Measurements from ENCODE around the gene OR6B2.
A peak's percentile ranks its signal among the peaks of the same experiment; 100 is the strongest.
"Not testable (repeated sequence)": the region's sequence is repeated elsewhere in the genome, so short reads cannot be mapped to it uniquely, and the experiment has no call there.

The OR6B2 gene

DNA sequence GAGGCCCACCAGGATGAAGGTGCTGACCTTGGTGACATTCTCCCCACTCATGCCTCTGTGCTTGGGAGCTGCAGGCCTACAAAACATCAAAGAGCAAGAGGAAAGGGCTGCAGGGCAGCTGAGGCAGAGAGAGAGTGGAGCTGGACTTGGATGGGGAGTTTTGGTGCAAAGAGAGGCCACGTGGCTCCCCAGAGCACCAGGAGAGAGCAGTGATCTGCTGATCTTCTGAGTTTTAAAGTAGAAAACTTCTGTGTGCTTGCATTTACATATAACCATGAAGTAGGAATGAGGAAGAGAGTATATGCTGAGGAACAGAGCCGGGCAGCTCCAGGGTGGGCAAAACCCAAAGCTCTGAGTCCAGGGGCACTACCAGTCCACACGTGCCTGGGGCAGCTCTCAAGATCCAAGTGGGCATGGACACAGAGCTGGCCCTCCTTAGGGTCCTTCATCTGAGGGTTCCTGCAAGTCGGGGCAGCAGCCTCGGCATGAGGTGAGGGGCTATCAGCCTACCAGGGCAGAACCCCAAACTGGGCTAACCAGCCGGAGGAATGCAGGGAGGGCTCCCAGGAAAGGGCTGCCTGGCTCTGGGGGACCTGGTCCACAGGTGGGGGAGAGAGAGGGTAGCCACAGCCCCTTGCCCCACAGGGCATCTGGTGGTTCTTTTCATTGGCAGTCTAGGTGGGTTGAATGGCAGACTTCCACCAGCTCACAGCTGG, at the start of gene OR6B2:
OR6B2 (minus strand) TSS at position 51 of the 716 bp plus-strand sequence; CDS start at position 51, 0 bp downstream.
- no peak for DNase-seq

DNA sequence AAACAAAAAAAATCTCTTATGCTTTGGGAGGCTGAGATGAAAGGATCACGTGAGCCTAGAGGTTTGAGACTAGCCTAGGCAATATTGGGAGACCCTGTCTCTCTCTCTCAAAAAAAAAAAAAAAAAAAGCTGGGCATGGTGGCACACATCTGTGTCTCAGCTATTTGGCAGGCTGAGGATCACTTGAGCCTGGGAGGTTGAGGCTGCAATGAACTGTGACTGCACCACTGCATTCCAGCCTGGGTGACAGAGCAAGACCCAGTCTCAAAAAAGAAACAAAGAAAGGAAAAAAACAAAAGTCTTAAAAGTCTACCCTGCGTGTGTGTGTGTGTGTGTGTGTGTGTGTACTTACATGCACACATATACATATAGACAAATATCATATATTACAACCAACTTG, 48.4 kb upstream of the OR6B2 start:
- DNase-seq = no peak

DNA sequence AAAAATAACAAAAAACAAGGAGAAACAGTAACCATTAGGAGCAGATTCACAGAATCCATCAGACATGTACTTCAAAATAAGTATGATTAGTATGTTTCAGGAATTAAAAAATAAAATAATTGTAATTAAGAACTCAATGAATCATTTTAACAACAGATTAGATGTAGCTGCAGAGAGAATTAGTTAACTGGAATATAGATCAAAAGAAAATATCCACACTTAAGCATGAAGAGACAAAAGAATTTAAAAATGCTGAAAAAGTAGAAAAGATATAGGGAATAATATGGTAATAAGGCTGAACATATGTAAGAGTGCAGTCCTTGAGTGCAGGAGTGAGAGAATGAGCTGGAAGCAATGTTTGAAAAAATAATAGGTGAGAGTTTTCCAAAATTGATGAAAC, 47.2 kb upstream of the OR6B2 start:
- DNase-seq = no peak

DNA sequence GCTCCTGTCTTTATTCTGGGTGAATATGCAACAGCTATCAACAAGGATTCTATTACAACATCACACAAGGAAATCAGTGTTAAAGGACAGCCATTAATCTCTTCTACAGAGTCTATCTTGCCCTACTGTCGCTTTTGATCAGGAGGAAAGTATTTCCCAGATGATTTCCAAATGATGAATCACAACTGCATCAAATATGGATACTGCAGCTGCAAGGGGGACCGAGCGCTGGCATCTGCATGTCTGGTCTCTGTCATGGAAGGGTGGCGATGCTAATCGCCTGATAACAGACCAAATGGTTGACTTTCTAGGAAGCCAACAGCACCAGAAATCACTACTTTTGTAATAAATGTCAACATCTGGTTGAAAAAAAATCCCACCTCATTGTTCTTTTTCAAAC, 44.3 kb upstream of the OR6B2 start:
- no peak for DNase-seq

DNA sequence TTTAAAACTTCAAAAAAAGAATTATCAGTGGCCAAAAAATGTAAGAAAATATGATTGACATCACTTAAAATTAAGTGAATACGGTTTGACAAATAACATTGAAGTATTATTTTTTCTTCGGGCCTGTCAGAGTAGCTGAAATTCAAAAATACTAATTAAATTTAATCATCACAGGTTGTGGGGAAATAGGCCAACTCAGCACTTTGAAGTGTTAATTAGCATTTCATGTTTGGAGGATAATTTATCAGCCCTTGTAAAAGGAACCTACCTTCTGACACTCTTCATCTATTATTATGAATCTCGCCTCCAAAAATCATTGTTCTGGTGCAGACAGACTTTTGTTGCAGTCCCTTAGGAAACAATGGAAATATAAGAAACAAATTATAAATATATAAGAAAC, 40.7 kb upstream of the OR6B2 start:
- no peak for DNase-seq

DNA sequence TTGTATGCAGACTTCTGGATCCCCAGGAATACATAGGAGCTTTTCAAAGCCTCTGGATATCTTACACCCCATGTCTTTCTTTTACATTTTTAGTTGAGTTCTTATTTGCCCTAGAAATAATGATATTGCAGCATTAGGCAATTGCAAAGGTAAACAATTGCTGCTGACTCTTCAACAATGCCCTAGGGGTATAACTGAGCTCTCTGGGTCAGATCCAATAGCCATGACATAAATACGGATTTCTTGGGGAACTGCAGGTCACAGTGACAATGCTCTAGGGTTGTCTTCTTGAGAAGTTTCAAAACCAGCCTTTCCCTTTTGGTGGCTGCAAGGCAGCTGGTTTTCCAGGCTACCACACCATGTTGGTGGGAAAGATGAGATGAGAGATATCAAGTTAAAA, 39.6 kb upstream of the OR6B2 start:
- DNase-seq = no peak

DNA sequence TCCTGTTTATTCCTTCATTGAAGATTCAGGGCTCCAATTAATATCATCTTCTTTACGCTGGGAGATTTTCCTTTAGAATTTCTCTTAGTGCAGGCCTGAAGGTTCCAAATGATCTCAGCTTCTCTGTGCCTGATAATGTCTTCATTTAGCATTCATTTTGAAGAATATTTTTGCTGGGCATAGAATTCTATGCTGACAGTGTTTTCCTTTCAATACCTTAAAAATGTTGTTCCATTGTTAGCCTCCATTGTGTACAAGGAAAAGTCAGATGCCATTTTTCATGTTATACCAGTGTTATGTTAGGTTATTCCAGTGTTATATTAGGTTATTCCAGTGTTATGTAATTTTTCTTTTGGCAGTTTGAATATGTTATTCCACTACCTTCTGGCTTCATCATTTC, 38.0 kb upstream of the OR6B2 start:
- no peak for DNase-seq

DNA sequence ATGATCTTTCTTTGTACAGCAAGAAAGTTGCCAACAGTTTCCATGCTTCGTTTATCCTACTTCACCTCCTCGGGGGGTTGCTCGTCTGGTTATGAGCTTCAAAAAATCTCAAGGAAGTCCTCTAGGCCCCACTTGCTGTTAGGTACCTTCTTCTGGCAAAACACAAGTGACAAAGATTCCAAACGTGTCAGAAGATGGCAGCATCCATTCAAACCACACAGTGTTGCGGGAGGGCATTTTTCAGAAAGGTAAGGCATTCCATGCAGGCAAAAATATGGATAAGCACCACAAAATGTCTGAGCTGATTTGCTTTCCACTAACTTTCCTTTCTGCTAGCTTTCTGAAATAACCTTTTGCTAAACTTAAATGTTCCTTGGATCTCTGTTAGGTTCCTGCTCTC, 36.3 kb upstream of the OR6B2 start:
- no peak for DNase-seq

DNA sequence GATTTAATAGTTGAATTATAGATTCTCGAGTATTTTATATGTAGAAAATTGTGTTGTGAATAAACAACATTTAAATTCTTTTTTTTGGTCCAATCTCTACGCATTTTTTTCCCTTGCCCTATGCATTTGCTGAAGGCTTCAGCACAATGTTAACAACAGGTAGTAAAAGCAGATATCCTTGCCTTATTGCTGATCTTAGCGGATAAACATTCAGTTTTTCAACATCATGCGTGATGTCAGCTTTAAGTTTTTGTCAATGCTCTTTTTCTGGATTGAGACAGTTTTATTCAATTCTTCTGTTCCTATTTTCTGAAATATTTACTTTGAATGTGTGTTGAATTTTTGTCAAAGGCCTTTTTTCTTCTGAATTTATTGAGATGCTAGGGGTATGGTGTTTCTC, 34.7 kb upstream of the OR6B2 start:
- DNase-seq = no peak

DNA sequence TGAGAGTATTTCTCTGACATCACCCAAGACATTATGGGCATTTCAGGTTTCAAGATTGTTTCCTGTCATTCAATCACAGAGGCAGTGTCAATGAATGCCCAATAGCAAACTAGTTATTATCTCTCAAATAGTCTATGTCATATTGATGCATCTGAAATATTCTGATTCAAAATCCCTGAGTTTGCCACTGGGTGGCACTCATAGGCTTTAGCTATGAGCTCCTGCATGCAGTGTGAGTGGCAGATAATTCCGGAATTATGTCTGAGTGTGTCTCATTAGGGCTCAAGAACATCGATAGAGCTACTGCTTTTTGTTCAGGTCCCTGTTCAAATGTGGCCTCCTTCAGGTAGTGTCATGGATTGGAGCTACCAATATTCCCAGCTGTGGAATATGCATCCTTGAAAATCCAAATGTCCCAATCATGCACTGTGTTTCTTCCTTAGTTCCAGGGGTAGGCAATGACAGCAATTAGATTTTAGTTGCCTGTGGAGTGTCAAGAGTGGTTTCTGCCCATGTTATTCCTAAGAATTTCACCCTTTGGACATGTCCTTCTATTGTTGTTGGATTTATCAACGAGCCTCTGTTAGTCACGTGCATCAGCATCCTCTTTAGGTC, 30.9 kb upstream of the OR6B2 start:
- peak; percentile 31 for DNase-seq

DNA sequence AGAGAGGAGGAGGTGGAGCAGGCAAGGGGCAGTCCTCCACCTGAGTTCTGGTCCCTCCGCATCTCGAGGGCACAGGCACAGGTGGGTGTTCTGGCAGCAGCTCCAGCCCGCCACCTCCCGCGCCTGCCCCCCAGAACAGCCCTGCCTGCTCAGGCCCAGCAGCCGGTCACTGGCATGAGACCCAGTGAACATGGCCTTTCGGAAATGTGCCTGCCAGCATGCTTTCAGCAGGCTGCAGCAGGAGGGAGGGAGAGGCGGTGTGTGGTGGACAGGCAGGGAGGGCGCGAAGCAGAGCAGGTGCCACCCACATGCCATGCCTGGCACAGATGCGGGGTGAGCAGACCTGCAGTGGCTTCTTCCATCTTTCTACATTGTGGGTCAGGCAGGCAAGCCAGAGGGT, 26.4 kb upstream of the OR6B2 start:
- no peak for DNase-seq

DNA sequence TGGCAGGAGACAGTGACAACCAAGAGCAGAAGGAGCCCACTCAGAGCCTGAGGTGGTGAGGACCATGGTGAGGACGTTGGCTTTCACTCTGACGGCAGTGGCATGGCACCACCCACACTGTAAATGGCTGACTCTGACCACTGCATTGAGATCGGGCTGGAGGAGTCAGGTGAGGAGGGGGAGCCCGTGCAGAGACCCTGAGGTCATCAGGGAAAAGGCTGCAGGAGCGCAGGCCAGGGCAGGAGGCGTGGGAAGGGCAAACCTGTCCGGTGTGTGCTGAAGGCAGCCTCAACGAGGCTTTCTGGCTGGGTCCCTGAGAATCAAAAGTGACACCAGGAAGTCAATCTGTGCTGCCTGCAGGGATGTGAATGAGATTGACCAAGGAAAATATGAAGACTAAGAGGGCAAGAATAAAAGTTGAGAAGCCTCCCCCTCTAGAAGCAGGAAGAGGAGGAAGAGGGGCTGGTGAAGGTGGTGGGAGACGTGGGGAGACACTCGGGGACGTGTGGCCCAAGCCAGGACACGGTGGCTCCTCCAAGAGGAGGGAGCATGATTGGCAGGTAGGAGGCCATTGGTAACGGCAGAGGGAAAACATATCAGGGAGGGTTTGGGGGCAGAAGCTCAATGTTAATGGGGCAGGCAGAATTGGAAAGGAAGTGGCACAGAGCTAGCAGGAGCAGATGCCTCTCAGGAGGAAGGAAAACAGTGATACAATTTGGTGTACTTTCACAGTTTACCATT, 25.1 kb upstream of the OR6B2 start:
- DNase-seq = no peak

DNA sequence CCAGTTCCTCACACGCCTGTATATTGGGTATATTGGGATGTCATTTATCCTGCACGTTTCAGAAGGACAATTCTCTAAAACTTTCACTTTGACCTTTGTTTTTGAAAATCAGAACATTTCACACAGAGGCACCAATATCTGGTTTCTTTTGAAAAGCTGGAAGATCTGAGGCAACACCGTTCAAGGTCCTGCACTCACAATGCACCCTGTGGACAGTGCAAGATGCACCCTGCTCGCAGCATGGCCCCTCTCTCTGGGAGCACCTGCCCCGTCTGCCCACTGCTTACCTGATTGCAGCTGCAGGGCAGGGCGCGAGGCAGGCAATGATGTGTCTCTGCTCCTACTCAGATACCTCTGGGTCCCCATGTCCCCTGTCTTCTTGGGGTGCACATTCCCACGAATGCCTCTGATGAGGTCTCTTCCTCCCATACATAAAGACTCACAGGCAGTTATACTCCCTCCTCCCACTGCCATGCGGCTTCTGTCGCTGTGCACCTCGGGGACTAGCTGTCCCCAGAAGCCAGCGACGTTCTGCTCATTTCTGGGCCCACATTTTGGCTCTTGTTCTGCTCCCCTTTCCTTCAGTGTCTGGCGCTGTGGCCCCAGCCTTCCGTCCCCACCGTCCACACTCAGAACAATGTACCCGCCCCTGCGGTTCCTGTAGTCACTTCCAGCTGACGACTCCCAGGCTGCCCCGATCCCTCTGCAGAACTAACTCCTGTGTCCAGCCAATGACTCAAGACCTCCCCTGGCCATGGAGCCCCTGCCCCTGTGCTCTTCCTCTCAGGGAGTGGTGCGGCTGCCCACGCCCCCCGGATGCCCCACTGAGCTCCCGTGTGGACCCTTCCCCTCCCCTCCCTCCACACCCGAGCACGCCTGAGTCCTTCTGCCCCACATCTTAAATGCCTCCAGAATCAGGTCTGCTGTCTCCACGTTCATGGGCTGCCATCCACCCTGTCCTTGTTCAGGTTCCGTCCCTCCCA, 23.2 kb upstream of the OR6B2 start, which contains the start of gene OR6B3:
OR6B3 (minus strand) TSS at position 349 of the 983 bp plus-strand sequence.
- DNase-seq = no peak

DNA sequence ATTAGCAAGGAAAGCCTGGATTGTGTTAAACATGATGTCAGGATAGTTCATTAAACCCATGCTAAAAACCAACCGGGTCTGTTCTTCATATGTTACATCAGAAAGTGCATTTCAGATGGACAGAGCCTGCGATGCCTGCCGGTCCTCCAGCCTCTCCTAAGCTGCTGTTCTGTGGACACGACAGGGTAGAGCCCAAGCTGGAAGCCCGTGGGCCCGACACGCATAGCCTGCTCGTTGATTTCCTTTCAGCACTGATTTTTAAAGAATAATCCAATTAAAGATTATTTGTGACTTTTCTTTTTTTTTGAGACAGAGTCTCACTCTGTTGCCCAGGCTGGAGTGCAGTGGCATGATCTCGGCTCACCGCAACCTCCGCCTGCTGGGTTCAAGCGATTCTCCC, 22.3 kb upstream of the OR6B2 start:
- no peak for DNase-seq

DNA sequence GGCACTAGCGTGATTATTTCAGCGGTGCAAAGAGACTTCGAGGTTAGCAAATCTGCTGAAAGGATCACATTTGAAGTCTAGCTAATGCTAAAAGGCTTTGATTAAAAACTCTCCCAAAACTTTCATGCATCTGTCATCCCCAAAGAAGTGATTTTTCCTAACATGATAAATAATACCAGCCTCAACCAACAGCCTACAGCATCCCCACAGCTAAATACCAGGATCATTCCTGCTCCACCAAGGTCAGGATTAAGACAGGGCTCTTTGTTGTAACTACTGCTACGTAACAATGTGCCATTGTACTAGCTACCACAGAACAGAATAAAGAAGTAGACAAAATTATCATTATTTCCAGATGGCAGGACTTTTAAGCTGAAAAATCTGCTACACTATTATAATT, 21.5 kb upstream of the OR6B2 start:
- no peak for DNase-seq

DNA sequence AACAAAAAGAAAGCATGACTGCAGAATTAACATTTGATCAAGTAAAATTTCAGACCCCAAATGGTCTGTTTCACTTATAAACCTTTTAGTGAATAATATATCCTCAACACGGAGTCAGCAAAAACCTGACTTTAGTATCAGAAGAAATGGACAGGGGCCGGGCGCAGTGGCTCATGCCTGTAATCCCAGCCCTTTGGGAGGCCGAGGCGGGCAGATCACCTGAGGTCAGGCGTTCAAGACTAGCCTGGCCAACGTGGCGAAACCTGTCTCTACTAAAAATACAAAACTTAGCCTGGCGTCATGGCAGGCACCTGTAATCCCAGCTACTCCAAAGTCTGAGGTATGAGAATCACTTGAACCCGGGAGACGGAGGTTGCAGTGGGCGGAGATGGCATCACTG, 20.0 kb upstream of the OR6B2 start:
- no peak for DNase-seq

DNA sequence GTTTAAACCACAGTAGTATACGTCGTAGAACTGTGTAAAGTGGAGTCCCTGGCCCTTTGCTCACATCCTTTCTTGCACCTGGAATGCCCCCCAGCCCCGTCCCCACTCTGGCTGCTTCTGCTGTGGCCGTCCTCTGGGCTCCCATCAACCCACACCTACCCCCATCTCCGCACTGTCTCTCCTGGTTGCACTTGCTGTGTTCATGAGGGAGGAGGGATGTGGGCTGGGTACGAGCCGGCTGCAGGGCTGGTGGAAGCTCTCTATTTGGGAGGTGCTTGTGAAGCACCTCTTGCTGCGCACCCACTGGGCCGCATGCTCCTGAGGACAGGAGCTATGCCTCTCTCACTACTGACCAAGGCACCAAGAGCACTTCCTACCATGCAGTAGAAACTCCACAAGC, 18.0 kb upstream of the OR6B2 start:
- DNase-seq = no peak

DNA sequence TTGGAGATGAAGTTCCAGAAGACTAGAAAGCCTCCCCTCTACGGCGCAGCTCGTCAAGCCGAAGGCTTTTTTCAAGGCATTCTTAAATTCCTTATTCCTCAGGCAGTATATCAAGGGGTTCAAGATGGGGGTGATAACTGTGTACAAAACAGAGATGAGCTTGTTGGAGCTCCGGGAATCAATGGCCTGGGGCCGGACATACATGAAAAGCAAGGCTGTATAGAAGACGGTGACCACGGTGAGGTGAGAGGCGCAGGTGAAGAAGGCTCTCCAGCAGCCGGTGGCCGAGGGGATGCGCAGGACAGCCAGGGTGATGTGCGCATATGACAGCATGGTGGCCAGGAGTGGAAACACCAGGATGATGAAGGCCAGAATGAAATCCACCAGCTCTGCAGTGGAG, 14.9 kb upstream of the OR6B2 start:
- DNase-seq = no peak

DNA sequence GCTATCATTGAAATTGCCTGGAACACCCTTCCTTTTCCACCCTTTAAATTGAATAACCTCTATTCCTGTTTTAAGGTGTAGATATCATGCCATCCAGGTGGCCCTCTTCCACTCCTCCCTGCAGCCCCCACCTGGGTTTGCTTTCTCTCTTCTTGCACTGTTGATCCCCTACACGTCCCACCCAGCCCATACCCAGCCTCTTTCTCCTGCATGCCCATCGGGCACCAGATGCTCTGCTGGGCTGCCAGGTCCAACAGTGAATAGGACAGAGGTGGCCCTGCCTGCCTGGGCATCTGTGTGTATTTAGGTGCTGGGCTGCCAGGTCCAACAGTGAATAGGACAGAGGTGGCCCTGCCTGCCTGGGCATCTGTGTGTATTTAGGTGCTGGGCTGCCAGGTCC, 13.9 kb upstream of the OR6B2 start:
- not testable (repeated sequence) for DNase-seq

DNA sequence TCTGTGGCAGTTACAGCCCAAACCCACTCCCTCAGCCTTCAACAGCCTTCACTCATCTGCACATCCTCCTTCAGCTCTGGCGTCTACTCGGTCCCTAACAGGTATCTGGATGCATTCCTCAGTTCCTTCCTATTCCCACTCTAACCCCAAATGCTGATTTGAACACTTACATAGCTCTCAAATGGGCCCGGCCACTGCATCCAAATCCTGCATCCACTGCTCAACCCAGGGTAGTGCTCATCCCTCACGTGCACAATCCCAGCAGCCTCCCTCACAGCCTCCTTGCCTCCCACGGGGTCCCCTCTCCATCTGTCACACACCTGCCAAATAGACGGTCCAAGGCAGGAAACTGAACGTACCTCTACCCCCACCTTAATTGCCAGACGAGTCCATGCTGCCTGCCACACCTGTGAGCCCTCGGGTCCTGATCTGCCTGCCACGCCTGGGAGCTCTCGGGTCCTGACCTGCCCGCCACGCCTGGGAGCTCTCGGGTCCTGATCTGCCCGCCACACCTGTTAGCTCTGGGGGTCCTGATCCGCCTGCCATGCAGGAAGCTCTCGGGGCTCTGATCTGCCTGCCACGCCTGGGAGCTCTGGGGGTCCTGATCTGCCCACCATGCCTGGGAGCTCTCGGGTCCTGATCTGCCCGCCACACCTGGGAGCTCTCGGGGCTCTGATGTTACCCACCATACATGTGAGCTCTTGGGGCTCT, 13.2 kb upstream of the OR6B2 start:
- no peak for DNase-seq

DNA sequence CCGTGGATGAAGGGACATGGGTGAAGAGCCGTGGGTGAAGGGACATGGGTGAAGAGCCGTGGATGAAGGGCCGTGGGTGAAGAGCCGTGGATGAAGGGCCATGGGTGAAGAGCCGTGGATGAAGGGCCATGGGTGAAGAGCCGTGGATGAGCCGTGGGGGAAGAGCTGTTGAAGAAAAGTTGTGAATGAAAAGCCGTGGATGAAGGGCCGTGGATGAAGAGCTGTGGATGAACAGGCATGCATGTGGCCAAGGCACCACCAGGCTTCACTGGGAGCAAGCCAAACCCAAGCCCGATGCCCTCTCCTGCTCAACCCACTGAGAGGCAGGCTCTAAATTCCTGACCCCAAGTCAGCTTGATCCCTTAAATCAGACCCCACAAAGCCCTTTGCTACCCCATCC, 12.5 kb upstream of the OR6B2 start:
- DNase-seq = no peak

DNA sequence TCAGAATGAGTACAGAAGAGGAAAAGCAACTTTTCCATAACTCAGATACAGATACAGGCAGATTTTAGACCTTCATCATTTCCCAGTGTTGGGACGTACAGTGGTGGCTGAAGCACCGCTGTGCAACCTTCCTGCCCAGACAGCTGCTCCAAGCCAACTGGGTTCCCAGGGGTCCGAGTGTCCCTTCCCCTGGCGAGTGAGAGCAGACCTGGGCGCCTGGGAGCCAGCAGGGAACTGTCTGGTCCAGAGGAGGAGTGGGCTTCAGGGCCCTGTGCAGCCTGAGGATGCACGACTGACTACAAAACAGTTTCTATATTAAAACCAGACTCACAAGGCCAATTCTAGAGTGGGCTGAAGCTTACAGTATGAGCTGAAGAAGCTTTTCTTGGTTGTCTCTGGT, 11.1 kb upstream of the OR6B2 start:
- no peak for DNase-seq
